ENCODE results near the gene DNAJC5.

Gene DNAJC5

GRCh38 chr20:63946986-63947637 lies 52.2 kb downstream of the DNAJC5 start:
- H2AFZ ChIP-seq (ENCODE audit: low read length) = no peak overlapping the region
- peaks cover 58% of the 10 kb centered on the region for H3K79me2 ChIP-seq (ENCODE audit: insufficient read depth, low read length)
- no peak overlapping the region for H3K4me2 ChIP-seq (ENCODE audit: low read depth, low read length, poor library complexity, severe bottlenecking)
- no peaks in the 10 kb centered on the region for H3K9me2 ChIP-seq (replicated peaks; ENCODE audit: low read depth, low read length)
- no peak overlapping the region for H3K4me3 ChIP-seq (ENCODE audit: low read length, poor library complexity, severe bottlenecking)
- peaks cover 19% of the 10 kb centered on the region for H3K4me1 ChIP-seq (ENCODE audit: insufficient read depth, low read length, poor library complexity, severe bottlenecking)
- H3K9ac ChIP-seq (ENCODE audit: low read depth, low read length, poor library complexity, severe bottlenecking) = no peak overlapping the region
- H3F3A ChIP-seq (ENCODE audit: low read depth) = peaks cover 14% of the 10 kb centered on the region
- H3K27me3 ChIP-seq (ENCODE audit: insufficient read depth, low read length, poor library complexity, severe bottlenecking) = no peaks in the 10 kb centered on the region
- H4K20me1 ChIP-seq (ENCODE audit: insufficient read depth, low read length, poor library complexity, severe bottlenecking) = peaks cover 64% of the 10 kb centered on the region
- no peak for TF ChIP-seq EZH2phosphoT487 (IDR thresholded peaks at IDR 0.05; ENCODE audit: borderline replicate concordance)
- TF ChIP-seq, protein P1, sequence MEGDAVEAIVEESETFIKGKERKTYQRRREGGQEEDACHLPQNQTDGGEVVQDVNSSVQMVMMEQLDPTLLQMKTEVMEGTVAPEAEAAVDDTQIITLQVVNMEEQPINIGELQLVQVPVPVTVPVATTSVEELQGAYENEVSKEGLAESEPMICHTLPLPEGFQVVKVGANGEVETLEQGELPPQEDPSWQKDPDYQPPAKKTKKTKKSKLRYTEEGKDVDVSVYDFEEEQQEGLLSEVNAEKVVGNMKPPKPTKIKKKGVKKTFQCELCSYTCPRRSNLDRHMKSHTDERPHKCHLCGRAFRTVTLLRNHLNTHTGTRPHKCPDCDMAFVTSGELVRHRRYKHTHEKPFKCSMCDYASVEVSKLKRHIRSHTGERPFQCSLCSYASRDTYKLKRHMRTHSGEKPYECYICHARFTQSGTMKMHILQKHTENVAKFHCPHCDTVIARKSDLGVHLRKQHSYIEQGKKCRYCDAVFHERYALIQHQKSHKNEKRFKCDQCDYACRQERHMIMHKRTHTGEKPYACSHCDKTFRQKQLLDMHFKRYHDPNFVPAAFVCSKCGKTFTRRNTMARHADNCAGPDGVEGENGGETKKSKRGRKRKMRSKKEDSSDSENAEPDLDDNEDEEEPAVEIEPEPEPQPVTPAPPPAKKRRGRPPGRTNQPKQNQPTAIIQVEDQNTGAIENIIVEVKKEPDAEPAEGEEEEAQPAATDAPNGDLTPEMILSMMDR (conservative IDR thresholded peaks at IDR 0.05; ENCODE audit: low read length) = no peak
- H3K9me3 ChIP-seq (ENCODE audit: insufficient read depth, low read depth, low read length) = no peaks in the 10 kb centered on the region
- H3K36me3 ChIP-seq (ENCODE audit: insufficient read depth, low read length) = peaks cover 40% of the 10 kb centered on the region; the same call in 1 of the 2 replicates

GRCh38 chr20:63947638-63948456 lies 52.9 kb downstream of the DNAJC5 start:
- Histone ChIP-seq H3F3A (ENCODE audit: low read depth) (peaks cover 14% of the 10 kb centered on the region), H3K36me3 (ENCODE audit: insufficient read depth, low read length) (peaks cover 34% of the 10 kb centered on the region; the same call in 1 of the 2 replicates), H3K27me3 (ENCODE audit: insufficient read depth, low read length, poor library complexity, severe bottlenecking) (no peaks in the 10 kb centered on the region), H3K9me2 (replicated peaks; ENCODE audit: low read depth, low read length) (no peaks in the 10 kb centered on the region), H3K79me2 (ENCODE audit: insufficient read depth, low read length) (peaks cover 65% of the 10 kb centered on the region), H3K9ac (ENCODE audit: low read depth, low read length, poor library complexity, severe bottlenecking) (no peak overlapping the region), H4K20me1 (ENCODE audit: insufficient read depth, low read length, poor library complexity, severe bottlenecking) (peaks cover 65% of the 10 kb centered on the region), H3K4me2 (ENCODE audit: low read depth, low read length, poor library complexity, severe bottlenecking) (no peak overlapping the region), H2AFZ (ENCODE audit: low read length) (no peak overlapping the region), H3K4me1 (ENCODE audit: insufficient read depth, low read length, poor library complexity, severe bottlenecking) (peaks cover 22% of the 10 kb centered on the region), H3K9me3 (ENCODE audit: insufficient read depth, low read depth, low read length) (no peaks in the 10 kb centered on the region), H3K4me3 (ENCODE audit: low read length, poor library complexity, severe bottlenecking) (no peak overlapping the region)
- TF ChIP-seq EZH2phosphoT487 (IDR thresholded peaks at IDR 0.05; ENCODE audit: borderline replicate concordance) = no peak
- TF ChIP-seq, protein P1 (conservative IDR thresholded peaks at IDR 0.05; ENCODE audit: low read length) = no peak

GRCh38 chr20:63950701-63951397 lies 55.9 kb downstream of the DNAJC5 start:
- Histone ChIP-seq H3K4me3 (ENCODE audit: low read length, poor library complexity, severe bottlenecking) (no peak overlapping the region), H3K27me3 (ENCODE audit: insufficient read depth, low read length, poor library complexity, severe bottlenecking) (no peaks in the 10 kb centered on the region), H2AFZ (ENCODE audit: low read length) (no peak overlapping the region), H3K9ac (ENCODE audit: low read depth, low read length, poor library complexity, severe bottlenecking) (no peak overlapping the region), H3K79me2 (ENCODE audit: insufficient read depth, low read length) (peaks cover 96% of the 10 kb centered on the region), H4K20me1 (ENCODE audit: insufficient read depth, low read length, poor library complexity, severe bottlenecking) (peaks cover 86% of the 10 kb centered on the region), H3K4me1 (ENCODE audit: insufficient read depth, low read length, poor library complexity, severe bottlenecking) (peaks cover 41% of the 10 kb centered on the region), H3K36me3 (ENCODE audit: insufficient read depth, low read length) (peaks cover 4% of the 10 kb centered on the region; the same call in 1 of the 2 replicates), H3K4me2 (ENCODE audit: low read depth, low read length, poor library complexity, severe bottlenecking) (peak overlapping the region; percentile 12), H3K9me2 (replicated peaks; ENCODE audit: low read depth, low read length) (no peaks in the 10 kb centered on the region), H3K9me3 (ENCODE audit: insufficient read depth, low read depth, low read length) (no peaks in the 10 kb centered on the region), H3F3A (ENCODE audit: low read depth) (peaks cover 14% of the 10 kb centered on the region)
- TF ChIP-seq EZH2phosphoT487 (IDR thresholded peaks at IDR 0.05; ENCODE audit: borderline replicate concordance) = no peak
- TF ChIP-seq, protein P1 (conservative IDR thresholded peaks at IDR 0.05; ENCODE audit: low read length) = no peak
